Measurements from ENCODE around the gene GPR156.
A peak's percentile ranks its signal among the peaks of the same experiment; 100 is the strongest.
"Not testable (repeated sequence)": the region's sequence is repeated elsewhere in the genome, so short reads cannot be mapped to it uniquely, and the experiment has no call there.

Gene GPR156
- long read RNA-seq, donor 1 = 0 reads
- long read RNA-seq, donor 2 = 0 reads
- long read RNA-seq, donor 3 = 0 reads
- long read RNA-seq, donor 4, full-length matches to known transcripts = 1 of 1 reads
- long read RNA-seq, donor 4, partial matches to known transcripts = 0 of 1 reads
- long read RNA-seq, donor 4, other reads (novel, unspliced or antisense) = 0 of 1 reads
- long read RNA-seq, donor 5 = 0 reads
- long read RNA-seq, donor 6, full-length matches to known transcripts = 1 of 1 reads
- long read RNA-seq, donor 6, partial matches to known transcripts = 0 of 1 reads
- long read RNA-seq, donor 6, other reads (novel, unspliced or antisense) = 0 of 1 reads
- long read RNA-seq, donor 7 = 0 reads
- long read RNA-seq, donor 8 = 0 reads

DNA sequence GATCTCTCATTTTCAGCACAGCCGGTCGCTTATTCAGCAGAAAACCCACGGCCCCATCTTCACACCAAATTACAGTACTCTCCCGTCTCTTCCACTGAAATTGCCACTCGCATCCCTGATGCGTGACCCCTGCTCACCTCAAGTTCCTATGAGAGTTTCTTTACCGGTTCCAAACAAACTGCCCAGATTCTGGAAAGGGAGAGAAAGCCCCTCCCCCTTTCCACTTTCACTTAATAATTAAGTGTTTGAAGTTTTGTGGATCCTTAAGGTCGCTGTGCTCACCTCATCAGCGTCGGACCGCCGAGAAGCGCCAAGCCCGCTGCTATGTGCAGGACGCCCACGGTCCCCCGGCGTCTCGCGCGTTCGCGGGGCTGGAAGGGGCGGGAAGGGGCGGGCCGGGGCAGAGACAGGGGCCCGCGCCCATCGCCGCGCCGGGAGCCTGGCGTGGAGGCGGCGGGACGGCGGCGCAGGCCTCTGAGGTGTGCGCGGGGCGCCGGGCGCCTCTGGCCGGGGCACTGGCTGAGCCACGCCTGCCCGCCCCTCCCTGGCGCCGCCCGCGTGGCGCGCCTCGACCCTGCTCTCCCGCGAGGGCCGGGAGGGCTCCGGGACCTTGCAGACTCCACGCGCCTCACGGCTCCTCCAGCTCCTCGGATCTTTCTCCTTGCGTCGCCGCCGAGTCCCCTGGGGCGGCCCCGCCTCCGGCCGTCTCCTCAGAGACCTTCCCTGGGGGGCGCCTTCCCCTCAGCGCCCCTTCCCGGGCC lies at the start of gene GPR156:
Gene GPR156, minus strand, starts transcription at position 476 of the 761 bp plus-strand sequence. CDS start 41,124 bp downstream, outside the sequence.
- DNase-seq = peak; percentile 57

DNA sequence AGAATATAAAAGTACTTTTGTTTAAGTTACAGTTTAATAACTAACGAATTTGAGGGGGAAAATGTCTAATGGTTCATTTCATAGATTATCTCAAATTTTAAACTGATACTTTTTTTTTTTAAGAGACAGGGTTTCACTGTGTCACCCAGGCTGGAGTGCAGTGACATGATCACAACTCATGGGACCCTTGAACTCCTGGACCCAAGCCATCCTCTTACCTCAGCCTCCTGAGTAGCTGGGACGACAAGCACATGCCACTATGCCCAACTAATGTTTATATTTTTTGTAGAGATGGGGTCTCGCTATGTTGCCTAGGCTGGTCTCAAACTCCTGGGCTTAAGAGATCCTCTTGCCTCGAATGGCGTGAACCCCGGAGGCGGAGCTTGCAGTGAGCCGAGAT lies 47.6 kb upstream of the GPR156 start:
- no peak for DNase-seq

DNA sequence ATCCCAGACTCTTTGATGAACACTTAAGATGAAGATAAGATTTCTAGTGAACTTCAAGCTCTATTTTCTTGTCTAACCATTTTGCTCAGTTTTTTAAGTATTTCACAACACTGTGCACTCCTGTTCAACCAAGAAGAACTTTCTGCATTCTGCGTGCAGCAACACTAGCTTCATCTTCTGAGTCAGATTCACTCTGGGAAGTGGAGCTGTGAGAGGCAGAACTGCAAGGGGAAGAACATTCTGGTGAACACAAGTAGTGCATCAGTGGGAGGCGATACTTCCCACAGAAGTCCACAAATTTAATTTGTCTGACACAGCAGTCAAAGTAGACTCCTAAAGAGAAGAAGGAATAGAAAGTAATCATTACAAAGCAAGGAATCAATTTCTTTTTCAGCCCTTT lies 46.1 kb upstream of the GPR156 start:
- DNase-seq = no peak

DNA sequence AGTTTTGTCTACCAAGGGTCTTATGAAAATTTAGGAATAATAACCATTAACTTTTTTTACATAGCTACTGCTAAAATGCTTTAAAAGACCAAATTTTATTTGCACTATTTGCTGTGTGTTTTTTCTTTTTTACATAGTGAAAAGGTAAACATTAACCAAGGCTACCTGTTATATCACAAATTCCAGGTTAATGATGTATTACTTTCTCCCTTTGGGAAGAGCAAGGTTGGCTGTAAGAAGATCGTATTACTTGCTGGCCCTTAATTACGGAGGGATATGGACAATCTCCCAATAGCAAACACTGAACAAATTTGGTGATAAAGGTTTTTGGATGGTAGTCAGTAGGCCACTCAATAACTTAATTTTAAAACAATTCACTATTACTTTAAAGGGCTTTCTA lies 41.8 kb upstream of the GPR156 start:
- no peak for DNase-seq

DNA sequence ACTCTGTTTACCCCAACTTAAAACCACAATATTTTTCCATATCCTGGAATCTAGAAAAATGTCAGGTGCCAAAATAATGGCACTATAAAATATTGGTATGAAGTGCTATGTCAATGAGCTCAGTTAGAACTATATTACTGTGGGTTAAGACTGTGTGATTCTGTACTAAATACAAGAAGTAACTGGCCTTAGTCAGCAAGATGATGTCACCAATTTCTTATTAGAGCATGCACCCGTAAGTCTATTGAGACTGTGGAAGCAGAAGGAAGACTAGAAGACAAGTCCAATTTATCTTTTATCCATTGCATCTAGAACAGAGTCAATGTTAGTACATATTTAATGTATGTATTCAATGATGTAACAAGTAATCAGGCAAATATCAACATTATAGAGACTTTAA lies 39.2 kb upstream of the GPR156 start:
- no peak for DNase-seq

DNA sequence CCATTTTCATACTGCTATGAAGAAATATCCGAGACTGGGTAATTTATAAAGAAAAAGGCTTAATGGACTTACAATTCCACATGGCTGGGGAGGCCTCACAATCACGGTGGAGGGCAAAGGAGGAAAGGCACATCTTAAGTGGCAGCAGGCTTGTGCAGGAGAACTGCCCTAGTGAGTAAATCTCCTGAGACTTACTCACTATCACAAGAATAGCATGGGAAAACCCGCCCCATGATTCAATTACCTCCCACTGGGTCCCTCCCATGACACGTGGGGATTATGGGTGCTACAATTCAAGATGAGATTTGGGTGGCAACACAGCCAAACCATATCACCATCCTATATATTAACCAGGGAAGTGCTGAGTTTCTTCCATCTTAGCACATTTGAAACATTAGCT lies 38.7 kb upstream of the GPR156 start:
- not testable (repeated sequence) for DNase-seq

DNA sequence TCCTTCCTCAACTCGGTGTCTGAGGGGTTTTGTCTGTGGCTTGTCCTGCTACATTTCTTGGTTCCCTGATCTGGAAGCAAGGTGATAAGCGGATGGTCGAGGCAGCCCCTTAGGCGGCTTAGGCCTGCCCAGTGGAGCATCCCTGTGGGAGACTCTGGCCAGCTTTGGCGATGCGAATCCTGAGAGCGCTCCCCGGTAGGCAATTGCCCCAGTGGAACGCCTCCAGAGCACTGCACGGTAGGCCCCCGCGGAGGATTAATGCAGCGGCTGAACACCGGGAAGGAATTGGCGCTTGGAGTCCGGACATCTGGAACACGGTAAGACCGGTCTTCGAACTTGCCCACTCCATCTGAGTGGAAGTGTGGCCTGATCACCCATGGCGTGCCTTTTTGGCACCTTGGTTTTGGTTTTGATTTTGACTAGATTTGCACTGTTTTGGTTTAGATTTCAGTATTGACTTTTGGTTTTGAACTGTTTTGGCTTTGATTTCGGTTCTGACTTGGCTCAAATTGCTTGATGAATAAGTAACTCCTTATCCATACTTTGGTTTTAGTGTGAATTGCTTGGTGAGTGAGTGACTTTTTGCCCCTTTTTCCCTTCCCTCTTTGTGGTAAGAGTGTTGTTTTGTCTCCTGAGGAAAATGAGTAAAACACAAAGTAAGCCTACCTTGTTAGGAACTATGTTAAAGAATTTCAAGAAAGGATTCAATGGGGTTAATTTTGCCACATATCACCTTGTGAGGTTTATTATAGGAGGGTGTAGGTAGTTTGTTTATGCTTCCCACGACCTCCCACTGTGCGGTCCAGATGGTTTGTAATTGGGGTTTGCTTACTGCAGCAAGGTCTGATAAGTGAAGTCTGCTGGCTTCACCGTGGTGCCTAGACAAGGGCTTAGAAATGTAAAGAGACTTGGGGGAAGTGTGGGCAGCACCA lies 27.1 kb upstream of the GPR156 start:
- no peak for DNase-seq

DNA sequence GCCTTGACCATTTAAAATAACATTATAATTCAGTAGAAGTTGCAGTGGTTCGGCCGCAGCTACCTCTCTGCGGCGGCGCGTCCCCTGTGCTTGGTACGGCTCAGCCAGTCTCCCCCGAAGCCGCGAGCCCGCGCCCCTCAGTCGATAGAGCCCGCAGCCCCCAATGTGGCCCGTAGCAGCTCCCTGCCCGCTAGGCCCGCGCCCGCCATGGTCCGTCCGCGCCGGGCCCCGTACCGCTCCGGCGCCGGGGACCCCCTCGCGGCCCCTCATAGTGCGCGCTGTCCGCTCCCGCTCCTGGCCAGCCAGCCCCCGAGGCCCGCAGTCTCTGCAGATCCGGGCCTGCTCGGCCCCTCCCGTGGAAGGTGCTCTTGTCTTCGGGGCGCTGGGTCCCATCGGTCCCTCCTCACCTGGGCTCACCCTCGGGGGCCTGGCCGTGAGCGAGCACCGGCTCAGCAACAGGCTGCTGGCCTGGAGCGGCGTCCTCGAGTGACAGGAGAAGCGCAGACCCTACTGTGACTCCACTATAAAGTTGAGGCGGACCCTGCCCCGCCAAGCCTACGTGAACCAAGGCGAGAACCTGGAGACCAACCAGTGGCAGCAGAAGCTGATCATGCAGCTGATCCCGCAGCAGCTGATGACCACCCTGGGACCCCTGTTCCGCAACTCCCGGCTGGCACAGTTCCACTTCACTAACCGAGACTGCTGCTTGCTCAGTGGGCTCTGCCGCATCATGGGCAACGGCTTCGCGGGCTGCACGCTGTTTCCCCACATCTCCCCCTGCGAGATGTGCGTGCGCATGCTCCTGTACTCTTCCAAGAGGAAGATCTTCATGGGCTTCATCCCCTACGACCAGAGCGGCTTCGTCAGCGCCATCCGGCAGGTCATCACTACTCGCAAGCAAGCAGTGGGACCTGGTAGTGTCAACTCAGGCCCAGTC lies 21.8 kb upstream of the GPR156 start:
- DNase-seq = peak; percentile 16

DNA sequence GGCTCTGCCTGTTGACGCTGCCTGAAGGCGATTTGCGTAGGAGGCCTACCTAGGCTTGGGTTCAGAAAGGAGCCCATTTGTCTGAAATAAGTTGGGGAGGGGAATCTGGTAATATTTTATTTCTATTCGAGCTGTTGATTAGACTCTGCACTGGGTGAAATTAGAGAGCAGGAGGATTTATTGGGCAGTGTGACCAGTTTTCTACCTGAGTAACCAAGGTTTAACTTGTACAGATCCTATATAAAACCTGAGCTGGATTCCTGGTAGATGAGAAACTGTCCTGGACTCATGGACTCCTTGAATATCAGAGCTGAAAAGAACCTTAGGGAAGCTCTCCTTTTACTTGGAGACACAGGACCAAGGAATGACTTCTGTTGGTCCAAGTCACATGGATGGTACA lies 19.6 kb upstream of the GPR156 start:
- DNase-seq = peak; percentile 38

DNA sequence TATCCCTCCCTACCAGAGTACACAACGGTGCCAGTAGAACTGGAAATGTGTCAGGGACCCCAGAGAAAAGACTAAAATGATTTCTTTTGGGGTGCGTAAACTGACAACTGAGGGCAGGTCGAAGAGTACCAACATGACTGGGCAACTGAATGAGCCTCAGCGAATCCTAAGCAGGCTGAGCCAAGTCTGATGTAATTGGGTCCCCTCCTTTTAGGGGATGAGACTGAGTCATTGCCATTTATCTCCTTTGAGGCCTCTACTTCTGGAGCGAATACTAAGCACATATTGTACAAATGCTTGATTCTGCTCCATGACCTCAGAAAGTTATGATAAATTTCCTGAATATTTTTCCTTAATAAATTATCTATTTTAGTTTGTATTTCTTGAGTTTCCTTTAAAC lies 17.3 kb upstream of the GPR156 start:
- DNase-seq = no peak

DNA sequence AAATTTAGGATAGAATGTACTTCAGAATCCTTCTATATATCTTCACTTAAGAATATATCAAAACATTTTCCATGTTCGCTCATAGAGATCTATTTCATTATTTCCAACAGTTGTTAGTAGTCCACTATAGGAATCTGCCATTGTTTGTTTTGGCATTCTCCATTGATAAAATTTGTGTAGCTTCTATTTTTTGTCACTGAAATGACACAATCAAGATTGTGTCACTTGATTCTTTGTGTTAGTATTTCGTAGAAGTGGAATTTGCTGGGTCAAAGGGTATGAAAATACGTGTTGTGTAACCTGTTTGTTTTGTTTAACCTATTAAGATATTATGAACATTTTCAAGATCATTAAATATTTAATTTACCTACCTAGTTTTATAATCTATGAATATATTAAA lies 15.9 kb upstream of the GPR156 start:
- DNase-seq = no peak

DNA sequence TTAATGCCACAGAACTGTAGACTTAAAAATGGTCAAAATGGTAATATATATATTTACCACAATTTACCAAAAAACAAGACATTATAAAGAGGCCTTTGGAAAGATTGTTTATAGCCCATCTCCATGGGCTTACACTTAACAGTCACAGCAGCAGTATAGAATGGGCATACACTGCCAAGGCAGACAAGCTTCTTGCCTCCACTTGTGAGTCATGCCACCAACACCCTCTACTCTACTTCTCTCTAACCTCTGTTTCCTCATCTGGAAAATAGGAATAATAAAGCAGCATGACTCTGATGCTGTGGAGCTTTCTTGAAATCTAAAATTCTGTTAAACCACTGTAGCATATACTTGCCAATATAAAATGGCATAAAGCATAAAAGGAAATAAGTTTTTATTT lies 14.4 kb upstream of the GPR156 start:
- DNase-seq = no peak

DNA sequence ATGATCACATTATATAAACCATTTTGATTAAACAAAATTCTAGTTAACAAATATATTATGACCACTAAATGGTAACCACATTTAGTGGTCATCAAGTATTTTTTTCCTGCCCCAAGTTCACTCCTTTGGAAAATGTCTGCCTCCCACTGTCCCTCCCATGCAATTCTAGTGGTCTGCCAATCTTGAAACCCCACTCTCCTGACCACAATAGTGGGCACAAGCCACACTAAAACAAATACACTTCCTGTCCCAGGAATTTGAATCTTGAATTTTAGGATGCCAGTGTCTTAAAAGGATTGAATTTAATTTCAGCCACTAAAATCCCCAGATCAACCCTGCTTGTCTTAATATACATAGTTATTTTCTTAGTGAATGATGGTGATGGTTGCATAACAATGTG lies 14.0 kb upstream of the GPR156 start:
- no peak for DNase-seq

DNA sequence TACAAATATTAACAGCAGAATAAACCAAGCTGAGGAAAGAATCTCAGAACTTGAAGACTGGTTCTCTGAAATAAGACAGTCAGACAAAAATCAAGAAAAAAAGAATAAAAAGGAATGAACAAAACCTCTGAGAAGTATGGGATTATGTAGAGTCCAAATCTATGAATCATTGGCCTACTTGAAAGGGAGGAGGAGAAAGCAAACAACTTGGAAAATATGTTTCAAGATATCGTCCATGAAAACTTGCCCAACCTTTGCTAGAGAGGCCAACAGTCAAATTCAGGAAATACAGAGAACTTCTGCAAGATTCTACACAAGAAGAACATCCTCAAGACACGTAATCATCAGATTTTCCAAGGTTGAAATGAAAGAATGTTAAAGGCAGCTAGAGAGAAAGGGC lies 6.5 kb upstream of the GPR156 start:
- DNase-seq = not testable (repeated sequence)

DNA sequence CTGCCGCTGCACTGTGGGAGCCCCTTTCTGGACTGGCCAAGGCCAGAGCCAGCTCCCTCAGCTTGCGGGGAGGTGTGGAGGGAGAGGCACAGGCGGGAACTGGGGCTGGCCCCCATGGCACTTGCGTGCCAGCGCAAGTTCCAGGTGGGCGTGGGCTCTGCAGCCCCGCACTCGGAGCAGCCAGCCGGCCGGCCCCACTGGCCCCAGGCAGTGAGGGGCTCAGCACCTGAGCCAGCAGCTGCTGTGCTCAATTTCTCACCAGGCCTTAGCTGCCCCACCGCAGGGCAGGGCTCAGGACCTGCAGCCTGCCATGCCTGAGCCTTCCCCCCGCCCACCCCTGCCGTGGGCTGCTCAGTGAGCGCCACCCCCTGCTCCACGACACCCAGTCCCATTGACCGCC lies 4.6 kb upstream of the GPR156 start:
- DNase-seq = no peak

DNA sequence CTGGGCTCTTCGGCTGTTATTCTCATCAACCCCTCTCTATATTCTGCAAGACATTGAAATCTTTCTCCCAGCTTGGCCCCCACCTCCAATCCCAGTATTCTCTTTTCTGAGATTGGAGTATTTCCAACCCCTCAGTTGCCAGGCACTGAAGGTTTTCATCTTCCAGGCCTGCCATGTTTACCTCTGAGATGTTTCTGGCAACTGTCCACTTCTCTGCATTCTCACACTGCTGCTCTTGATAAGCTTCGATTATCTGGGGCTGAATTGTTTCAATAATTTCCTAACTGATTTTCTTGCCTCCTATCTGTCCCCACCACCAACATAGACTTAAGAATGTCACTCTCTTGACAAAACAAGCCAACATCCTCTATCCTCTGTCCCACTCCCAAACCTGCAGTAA lies 1.4 kb upstream of the GPR156 start:
- no peak for DNase-seq

DNA sequence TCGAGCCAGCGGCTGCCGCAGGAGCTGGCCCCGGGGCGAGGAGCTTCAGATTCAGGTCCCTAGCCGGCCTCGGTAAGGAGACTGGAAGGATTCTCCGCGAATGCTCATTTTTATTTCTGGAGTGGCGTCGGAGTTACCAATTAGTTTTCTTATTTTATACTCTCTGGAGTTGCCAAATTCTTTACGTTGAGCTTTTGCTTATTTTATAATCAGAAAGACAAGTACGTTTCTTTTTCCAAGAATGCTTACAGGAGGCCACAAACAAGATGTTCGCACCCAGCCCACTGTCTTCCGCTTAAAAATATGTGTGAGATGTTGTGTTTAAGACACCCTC lies 453 bp upstream of the GPR156 start:
- no peak for DNase-seq

DNA sequence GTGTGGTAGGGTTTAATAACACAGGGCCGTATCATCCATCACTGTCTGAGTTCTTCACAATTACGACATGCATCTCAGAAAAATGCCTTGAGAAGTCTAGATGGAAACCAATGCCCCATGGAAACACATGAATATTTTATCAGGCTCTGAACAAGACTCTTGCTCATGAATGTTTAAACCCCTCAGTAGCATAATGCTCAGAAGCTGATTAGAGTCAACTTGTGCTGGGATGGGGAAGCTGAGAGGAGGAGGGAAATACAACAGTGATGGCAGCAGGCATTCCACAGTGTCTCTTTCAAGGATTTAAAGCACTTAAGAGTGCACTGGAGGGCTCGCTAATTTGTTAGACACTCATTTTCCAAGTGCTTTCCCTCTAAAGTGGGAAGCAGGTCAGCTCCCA lies 3.8 kb downstream of the GPR156 start:
- DNase-seq = no peak

DNA sequence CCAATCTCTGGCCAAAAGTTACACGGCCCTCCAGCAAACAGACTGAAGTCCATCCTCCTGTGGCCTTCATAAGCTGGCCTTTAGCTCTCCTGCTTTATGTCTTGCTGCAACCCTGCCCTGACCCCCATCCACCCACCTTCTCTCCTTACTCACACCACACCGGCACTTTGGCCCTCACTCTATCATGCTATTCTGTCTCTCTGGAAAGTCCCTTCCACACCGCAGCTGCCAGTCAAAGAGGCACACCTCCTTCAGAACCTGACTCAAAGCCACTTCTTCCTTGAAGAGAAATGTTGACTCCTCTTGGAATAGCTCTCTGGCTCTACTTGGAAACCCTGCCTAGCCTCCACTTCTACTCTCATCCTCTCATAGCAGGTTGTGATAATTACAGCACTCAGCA lies 4.5 kb downstream of the GPR156 start:
- DNase-seq = no peak

DNA sequence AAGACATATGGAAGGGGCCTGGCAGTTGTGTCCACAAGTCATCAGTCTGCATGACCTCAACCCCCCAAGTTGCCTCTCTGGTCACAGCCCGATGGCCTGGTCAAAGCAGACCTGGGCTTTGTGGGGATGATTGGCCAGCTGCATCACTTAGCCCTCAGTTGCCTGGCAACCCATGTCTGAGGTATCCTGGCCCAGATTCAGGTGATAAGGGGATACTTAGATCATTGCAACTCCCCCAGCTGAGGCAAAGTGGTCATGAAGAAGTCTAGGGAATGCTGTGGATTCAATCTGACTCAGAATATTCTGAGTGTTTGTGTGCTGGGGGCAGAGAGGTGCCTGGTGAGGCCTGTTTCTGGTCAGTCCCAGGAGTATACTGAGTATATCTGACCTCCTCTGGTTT lies 5.0 kb downstream of the GPR156 start:
- DNase-seq = no peak

DNA sequence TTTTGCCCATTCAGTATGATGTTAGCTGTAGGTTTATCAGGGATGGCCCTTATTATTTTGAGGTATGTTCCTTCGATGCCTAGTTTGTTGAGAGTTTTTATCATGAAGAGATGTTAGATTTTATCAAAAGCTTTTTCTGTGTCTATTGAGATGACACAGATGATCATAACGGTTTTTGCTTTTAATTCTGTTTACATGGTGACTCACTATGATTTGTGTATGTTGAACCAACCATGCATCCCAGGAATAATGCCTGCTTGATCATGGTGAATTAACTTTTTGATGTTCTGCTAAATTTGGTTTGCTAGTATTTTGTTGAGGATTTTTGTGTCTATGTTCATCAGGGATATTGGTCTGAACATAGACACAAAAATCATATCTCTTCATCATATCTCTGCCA lies 8.3 kb downstream of the GPR156 start:
- DNase-seq = no peak

DNA sequence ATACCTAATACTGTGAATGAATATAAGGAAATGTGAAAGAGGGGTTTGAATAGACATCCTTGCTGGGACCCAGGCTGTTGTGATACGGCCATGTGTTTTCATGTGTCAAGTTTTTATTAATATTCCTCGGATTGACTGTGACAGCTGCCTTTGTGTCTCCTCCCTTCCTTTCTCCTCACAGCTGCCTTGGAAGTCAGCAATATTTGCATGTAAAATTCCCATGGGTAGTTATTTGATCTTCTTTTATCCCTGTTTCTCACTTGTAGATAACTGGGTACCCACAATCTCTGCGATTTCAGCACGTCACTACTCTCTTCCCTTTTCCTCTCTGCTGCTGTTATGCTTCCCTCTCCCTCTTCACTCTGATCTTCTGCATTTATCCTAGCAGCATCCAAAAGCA lies 9.4 kb downstream of the GPR156 start:
- DNase-seq = no peak

All from right kidney (tissue), 9 donors.